NB4 (cell line): ENCODE results near the gene STAU1.
"Not testable (repeated sequence)": the region's sequence is repeated elsewhere in the genome, so short reads cannot be mapped to it uniquely, and the experiment has no call there.

ENCODE experiments used
- DNase-seq: peaks from one replicate; pipeline ENCODE4 v3.0.0; 2010; ENCODE audit warnings: low read depth
- H3K4me3 ChIP-seq: one replicate; pipeline ENCODE4 v1.5.1; 2011; ENCODE audit warnings: mild to moderate bottlenecking, low read depth, low read length, moderate library complexity
- MYC ChIP-seq: IDR thresholded peaks from 2 replicates; pipeline ENCODE4 v1.6.1; 2011; ENCODE audit warnings: low read depth, low read length
- POLR2A ChIP-seq: IDR thresholded peaks from 2 replicates; pipeline ENCODE4 v1.6.1; 2011; ENCODE audit warnings: mild to moderate bottlenecking; ENCODE audit not compliant: insufficient read length; ENCODE audit errors: extremely low read depth
- TF ChIP-seq, protein P1 (sequence below): IDR thresholded peaks from 2 replicates; pipeline ENCODE4 v1.6.1; 2011; ENCODE audit warnings: low read depth, low read length
- TF ChIP-seq, protein P2 (sequence below): IDR thresholded peaks from one replicate; pipeline ENCODE4 v1.5.1; 2012; ENCODE audit warnings: low read depth, low read length

STAU1 gene

DNA sequence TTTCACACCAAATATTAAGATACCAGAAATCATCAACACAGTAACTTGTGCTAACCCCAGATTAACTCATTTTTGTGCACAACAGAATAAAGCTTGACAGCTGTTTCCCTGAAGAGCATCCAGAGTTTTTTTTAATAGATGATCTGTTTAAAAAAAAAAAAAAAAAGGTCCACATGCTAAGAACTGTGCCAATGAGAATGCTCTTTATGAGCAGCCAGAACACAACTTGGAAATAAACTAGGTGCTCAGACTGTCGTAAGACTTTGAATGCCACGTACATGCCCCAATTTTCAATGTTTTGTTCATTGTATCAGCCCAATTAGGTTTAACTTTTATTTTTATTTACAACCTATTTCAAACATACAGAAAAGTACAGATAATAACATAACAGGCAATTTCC, 47.3 kb downstream of the STAU1 start:
- H3K4me3 ChIP-seq = no peak overlapping the region
- TF ChIP-seq, protein P1, sequence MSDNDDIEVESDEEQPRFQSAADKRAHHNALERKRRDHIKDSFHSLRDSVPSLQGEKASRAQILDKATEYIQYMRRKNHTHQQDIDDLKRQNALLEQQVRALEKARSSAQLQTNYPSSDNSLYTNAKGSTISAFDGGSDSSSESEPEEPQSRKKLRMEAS = no peak
- TF ChIP-seq POLR2A (no peak), MYC (no peak)
- TF ChIP-seq, protein P2, sequence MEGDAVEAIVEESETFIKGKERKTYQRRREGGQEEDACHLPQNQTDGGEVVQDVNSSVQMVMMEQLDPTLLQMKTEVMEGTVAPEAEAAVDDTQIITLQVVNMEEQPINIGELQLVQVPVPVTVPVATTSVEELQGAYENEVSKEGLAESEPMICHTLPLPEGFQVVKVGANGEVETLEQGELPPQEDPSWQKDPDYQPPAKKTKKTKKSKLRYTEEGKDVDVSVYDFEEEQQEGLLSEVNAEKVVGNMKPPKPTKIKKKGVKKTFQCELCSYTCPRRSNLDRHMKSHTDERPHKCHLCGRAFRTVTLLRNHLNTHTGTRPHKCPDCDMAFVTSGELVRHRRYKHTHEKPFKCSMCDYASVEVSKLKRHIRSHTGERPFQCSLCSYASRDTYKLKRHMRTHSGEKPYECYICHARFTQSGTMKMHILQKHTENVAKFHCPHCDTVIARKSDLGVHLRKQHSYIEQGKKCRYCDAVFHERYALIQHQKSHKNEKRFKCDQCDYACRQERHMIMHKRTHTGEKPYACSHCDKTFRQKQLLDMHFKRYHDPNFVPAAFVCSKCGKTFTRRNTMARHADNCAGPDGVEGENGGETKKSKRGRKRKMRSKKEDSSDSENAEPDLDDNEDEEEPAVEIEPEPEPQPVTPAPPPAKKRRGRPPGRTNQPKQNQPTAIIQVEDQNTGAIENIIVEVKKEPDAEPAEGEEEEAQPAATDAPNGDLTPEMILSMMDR = no peak
- DNase-seq = no peak

DNA sequence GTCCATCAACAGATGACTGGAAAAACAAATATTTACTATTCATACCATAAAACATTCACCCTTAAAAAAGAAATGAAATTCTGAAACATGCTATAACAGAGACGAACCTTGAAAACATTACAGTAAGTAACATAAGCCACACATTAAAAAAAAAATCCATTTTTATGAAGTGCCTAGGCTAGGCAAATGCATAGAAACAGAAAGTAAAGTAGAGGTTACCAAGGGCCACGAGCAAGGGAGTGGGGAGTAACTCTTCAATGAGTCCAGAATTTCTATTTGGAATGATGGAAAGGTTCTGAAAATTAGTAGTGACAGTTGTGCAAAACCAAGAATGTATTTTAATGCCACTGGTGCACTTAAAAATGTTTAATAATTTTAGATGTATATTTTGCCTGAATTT, 47.7 kb downstream of the STAU1 start:
- no peak overlapping the region for H3K4me3 ChIP-seq
- DNase-seq = no peak
- no peak for TF ChIP-seq MYC
- no peak for TF ChIP-seq POLR2A
- TF ChIP-seq, protein P2 = no peak
- TF ChIP-seq, protein P1 = no peak

DNA sequence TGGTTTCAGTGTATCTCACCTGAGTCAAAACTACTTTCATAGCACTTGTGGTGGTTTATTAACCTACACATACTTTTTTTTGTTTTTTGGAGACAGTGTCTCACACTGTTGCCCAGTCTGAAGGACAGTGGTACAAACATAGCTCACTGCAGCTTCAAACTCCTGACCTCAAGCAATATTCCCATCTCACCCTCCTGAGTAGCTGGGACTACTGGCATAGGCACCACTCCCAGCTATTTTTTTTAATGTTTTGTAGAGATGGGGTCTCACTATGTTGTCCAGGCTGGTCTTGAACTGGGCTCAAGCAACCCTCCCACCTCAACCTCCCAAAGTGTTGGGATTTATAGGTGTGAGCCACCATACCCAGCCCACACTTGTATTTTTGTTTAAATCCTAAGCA, 49.7 kb downstream of the STAU1 start:
- H3K4me3 ChIP-seq = no peak overlapping the region

DNA sequence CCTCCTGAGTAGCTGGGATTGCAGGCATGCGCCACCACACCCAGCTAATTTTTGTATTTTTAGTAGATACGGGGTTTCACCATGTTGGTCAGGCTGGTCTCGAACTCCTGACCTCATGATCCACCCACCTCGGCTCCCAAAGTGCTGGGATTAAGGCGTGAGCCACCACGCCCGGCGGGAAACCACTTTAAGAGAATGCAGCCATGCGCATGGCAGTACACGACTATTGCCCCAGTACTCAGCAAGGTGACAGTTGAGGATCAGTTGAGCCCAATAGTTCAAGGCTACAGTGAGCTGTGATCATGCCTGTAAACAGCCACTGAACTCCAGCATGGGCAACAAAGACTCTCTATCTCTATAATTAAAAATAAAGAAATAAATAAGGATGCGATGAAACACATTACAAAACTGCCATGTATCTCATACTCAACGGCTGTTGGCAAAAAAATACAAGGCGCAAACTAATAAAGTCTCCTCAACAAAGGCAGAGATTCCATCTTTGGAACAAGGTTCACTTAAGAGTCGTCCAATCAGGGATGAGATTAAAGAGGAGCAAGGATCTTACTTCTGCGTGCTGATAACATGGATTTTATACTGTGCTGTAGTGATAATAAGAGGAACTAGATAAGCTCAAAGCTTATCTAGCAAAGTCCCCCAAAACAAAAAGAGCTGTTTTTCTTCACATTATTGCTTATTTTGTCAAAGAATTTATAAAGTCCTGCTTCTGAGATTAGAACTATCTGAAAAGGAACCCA, 51.1 kb downstream of the STAU1 start:
- DNase-seq = no peak
- no peak overlapping the region for H3K4me3 ChIP-seq
- TF ChIP-seq, protein P2 = no peak
- TF ChIP-seq POLR2A = no peak
- TF ChIP-seq, protein P1 = no peak
- no peak for TF ChIP-seq MYC

More for the DNA sequence above, 49.7 kb downstream of the STAU1 start:
- no peak for DNase-seq
- TF ChIP-seq POLR2A = no peak
- TF ChIP-seq, protein P2 = no peak
- TF ChIP-seq, protein P1 = no peak
- no peak for TF ChIP-seq MYC

- not testable (repeated sequence) for DNase-seq, H3K4me3 ChIP-seq
These were observed 53.3 kb downstream of the STAU1 start for GRCh38 chr20:49134797-49135196.

GRCh38 chr20:49133571-49133970, 54.6 kb downstream of the STAU1 start:
- no peak overlapping the region for H3K4me3 ChIP-seq
- no peak for DNase-seq
- TF ChIP-seq, protein P2 = no peak
- TF ChIP-seq, protein P1 = no peak
